GM13977 (cell line): ENCODE data around the gene CRYGN.

Experiments used
- DNase-seq: peaks from one replicate; pipeline ENCODE4 v3.0.0; 2012; ENCODE audit warnings: low spot score
- CTCF ChIP-seq: IDR thresholded peaks from 2 replicates; pipeline ENCODE4 v1.5.1; 2012; ENCODE audit warnings: mild to moderate bottlenecking, control low read depth; ENCODE audit not compliant: insufficient read depth; ENCODE audit errors: extremely low read depth, missing control alignments
- in situ Hi-C: fragments of 300-500 bp; cut with MboI; formaldehyde crosslinking; loops from one replicate; pipeline ENCODE4 v1.12.0; 2022; ENCODE audit warnings: low sequenced_read_pairs, low pct_unique_long_range_greater_than_20kb, mixed read lengths, inconsistent platforms; ENCODE audit not compliant: unreplicated experiment

CRYGN gene

DNA sequence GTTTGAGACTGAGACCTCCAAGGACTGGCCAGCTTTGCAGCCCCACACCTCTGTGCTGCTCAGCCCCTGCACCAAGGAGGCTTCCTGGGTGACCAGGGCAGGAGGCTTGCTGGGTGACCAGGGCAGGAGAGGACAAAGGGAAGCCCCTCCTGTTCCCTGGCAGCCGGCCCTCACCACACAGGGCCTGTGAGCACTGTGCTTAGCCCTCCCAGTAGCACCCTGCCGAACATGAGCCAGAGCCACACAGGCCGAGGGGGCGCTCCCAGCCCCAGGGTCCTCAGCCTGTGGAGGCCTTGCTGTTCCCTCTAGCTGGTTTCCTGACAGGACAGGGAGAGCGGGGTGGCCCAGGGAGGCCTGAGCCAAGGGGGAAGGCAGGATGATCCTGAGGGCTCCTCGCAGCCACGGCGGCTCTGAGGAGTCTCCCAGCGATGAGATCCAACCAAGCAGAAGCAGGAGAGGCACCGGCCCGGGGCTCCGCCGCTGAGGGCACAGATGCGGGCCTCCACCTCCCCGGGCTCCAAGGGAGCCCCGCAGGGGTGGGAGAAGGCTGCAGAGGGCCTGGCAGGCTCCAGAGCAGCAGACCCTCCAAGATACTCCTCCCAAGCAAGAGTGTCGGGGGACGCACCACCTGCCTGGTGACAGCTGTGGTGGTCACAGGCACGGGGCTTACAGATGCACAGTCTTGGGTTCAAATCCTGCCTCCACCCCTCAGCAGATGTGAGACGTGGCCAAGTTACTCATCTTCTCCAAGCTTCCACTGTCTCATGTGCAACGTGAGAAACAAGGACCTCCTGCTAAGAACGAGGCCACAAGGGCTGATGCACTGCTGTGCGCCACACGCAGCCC, 52.6 kb downstream of the CRYGN start:
- DNase-seq = no peak
- TF ChIP-seq CTCF = no peak
- in situ Hi-C loops = no loop called here

DNA sequence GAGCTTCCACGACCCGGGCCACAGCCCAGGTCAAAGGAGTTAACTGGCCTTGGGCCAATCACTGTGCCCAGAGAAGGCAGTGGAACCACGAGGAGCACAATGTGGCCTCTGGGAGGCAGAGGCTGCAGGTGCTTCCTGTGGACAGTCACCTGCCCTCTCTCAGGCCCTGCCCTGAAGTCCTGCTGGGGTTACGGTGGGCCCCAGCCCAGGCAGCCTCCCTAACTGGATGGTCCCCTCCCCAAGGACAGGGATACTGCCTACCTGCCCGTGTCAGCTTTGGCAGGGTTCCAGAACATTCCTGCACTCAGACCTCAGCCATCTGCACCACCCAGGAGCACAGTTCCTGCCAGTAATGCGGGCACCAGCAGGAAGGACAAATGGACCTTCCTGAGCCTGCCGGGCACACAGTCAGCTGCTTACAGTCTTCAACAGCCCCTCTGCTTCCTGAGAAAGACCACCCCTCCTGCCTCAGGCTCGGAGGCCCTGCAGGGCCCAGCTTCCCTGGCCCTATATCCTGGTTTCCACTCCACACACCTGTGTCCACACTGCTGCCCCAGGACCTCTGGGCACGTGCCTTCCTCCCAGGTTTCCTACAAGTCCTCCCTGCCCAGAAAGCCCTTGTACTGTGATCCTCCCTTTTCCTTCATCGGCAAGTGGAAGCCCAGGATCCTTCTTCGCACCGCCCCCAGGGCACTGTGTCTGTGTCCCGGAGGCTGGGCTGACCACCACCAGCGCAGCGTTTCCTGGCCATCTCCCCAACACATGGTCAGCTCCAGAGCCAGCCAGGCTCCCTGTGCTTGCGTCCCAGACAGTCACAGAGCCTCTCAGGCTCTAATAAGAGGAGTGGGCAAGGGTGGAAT, 53.4 kb downstream of the CRYGN start:
- in situ Hi-C loops = no loop called here
- no peak for DNase-seq
- no peak for TF ChIP-seq CTCF

DNA sequence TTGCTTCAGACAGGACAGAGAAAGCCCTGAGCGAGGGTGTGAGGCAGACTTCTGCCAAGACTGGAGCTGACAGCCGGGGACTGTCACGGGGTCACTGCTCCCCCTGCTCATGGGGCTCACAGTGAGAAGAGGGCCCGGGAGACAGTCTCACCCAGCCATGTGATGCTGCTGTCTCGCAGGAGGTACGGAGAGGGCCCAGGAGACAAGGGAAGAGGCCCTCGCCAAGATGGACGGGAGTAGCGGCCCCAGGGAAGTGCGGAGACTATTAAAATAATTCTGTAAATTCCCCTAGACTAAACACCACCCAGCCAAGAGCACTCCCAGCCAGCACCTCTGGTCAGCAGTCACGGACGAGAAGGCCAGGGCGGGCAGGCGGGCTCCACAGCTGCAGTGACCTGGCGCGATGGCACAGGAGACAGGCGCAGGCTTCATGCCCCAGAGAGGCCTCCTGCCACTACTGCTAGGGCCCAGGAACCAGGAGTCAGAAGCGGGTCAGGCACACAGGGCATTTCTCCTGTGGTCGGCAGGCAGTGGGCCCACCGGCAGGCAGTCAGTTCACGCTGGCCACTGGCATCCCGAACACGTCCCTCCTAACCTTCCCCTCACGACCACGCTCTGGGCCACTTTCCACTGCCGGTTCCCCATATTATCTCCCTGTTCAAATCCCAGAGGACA, 54.2 kb downstream of the CRYGN start:
- in situ Hi-C loops = no loop called here
- no peak for DNase-seq
- no peak for TF ChIP-seq CTCF

DNA sequence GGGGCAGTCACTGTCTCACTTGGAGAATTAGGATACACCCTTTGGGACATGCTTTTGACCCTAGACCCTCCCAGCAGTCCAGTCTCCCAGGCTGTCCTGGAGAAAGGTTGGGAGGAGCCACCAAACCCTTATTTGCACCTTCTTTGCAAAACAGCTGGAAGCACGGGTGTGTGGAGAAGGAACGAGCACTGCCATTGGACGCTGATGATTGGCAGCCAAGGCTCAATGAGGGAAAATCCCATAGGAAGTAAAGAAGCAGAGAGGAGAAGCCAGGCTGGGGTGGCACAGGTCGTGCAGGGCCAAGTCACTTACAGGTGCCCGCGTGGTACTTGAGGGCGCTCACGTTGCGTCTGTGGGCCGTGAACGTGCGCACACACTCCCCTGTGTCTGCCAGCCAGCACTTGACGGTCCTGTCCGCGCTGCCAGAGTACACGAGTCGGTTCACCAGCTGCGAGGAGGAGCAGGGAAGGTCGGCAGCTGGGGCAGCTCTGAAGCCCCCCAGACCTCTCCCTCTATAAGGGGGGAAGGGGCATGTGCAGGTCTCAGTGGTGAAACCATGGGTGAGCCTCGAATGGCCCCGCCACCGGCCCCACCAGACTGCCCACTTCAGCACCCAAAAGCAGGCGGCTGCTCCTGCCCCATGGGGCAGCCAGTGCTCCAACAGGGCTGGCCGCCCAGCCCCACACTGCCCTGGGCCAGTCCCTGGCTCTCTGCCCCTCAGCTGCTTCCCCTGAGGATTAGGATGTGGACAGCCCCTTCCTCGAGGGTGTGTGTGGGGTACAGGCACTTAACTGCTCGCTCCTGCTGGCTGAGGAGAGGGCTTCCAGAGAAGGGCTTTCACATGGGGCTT, 54.9 kb downstream of the CRYGN start:
- DNase-seq = no peak
- in situ Hi-C loops = no loop called here
- no peak for TF ChIP-seq CTCF

DNA sequence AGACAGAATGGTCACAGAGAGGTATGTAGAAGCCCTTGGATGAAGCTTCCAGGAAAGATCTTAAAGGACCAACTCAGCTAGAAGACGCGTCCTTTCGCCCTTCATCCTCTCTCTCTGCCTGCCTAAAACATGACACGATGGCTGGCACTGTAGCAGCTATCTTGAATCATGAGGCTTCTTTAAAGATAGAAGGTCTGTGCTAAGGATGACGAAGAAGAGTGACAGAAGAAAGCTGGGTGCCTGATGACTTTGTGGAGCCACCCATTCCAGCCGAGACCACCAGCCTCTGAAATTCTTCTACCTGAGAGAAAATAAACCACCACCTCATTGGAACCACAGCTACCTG, 55.6 kb downstream of the CRYGN start:
- DNase-seq = no peak
- no peak for TF ChIP-seq CTCF
- in situ Hi-C loops = no loop called here
